H1 (cell line): ENCODE data around the gene MYH7B. TPM values are rescaled to one million over a fixed set of nuclear protein-coding genes. Genes with fewer than 3 reads are reported as not detected.
A peak's percentile ranks its signal among the peaks of the same experiment; 100 is the strongest.

Source experiments
- CTCF ChIA-PET: fragments of 300-600 bp; sonication (Branson Sonifier 250); formaldehyde crosslinking; loops from one replicate; lab custom pipeline; 2021; ENCODE audit not compliant: partially characterized antibody; lab: Charles Lee
- POLR2A ChIA-PET: fragments of 300-600 bp; sonication (Branson Sonifier 250); formaldehyde crosslinking; loops from one replicate; lab custom pipeline; 2021; ENCODE audit warnings: inconsistent platforms; ENCODE audit not compliant: partially characterized antibody; lab: Charles Lee
- DNase-seq, 2 experiments: peaks; one replicate each; pipeline versions ENCODE4 v3.0.0 to v3.0.0-alpha.2; 2010 to 2022; ENCODE audit warnings: low spot score in 2 of 2, low read depth in 1 of 2, mixed read lengths in 1 of 2
- FAIRE-seq: peaks from 2 replicates; lab custom pipeline; 2011; peaks lifted over from hg19 to GRCh38; lab: Jason Lieb, UNC
- H2AFZ ChIP-seq: 2 replicates; pipeline ENCODE4 v1.8.1; 2012; ENCODE audit warnings: low read length, inconsistent platforms
- H2AK5ac ChIP-seq: 2 replicates; pipeline ENCODE4 v1.6.1; 2013; ENCODE audit warnings: low read depth, low read length
- H2BK120ac ChIP-seq: replicated peaks from 2 replicates; pipeline ENCODE3; 2013; ENCODE audit warnings: low read depth, low read length, inconsistent platforms
- H2BK12ac ChIP-seq: 2 replicates; pipeline ENCODE4 v1.6.1; 2013; ENCODE audit warnings: low read depth, low read length
- H2BK15ac ChIP-seq: 2 replicates; pipeline ENCODE4 v1.6.1; 2013; ENCODE audit warnings: low read length
- H2BK20ac ChIP-seq: 2 replicates; pipeline ENCODE4 v1.6.1; 2013; ENCODE audit warnings: low read length
- H2BK5ac ChIP-seq: 2 replicates; pipeline ENCODE4 v1.6.1; 2013; ENCODE audit warnings: low read depth, low read length
- H3K14ac ChIP-seq: 2 replicates; pipeline ENCODE4 v1.6.1; 2013; ENCODE audit warnings: inconsistent platforms; ENCODE audit not compliant: insufficient read length
- H3K18ac ChIP-seq: 2 replicates; pipeline ENCODE4 v1.6.1; 2013; ENCODE audit warnings: low read length; ENCODE audit errors: extremely low read depth
- H3K23ac ChIP-seq: 2 replicates; pipeline ENCODE4 v1.6.1; 2013; ENCODE audit warnings: inconsistent platforms; ENCODE audit not compliant: insufficient read length
- H3K23me2 ChIP-seq: 2 replicates; pipeline ENCODE4 v1.6.1; 2013; ENCODE audit warnings: low read depth, low read length
- H3K27ac ChIP-seq: 2 replicates; pipeline ENCODE4 v1.6.1; 2011; ENCODE audit warnings: low read depth, low read length, inconsistent platforms
- H3K27me3 ChIP-seq, 4 experiments: replicated peaks in 1 of 4; 1 replicate in 1 of 4; 2 replicates in 3 of 4; pipeline versions ENCODE4 v1.6.1 to v1.8.1; 2011 to 2013; ENCODE audit warnings: low read length in 3 of 4, mild to moderate bottlenecking in 3 of 4, inconsistent platforms in 2 of 4, mixed read lengths in 2 of 4, moderate library complexity in 1 of 4; ENCODE audit not compliant: control insufficient read depth in 3 of 4, insufficient read depth in 3 of 4; ENCODE audit errors: extremely low read depth in 1 of 4
- H3K36me3 ChIP-seq, 4 experiments: 2 replicates each; pipeline versions ENCODE4 v1.6.1 to v1.8.1; 2011 to 2013; ENCODE audit warnings: mild to moderate bottlenecking in 4 of 4, low read length in 3 of 4, moderate library complexity in 2 of 4, control low read depth in 1 of 4, inconsistent platforms in 1 of 4; ENCODE audit not compliant: insufficient read depth in 4 of 4, control insufficient read depth in 2 of 4
- H3K4ac ChIP-seq: replicated peaks from 2 replicates; pipeline ENCODE3; 2013; ENCODE audit warnings: low read length, low read depth, mixed read lengths, inconsistent platforms; ENCODE audit not compliant: insufficient read length
- H3K4me1 ChIP-seq, 4 experiments: replicated peaks in 1 of 4; 1 replicate in 1 of 4; 2 replicates in 3 of 4; pipeline versions ENCODE4 v1.6.1 to v1.8.1; 2011 to 2013; ENCODE audit warnings: low read length in 3 of 4, inconsistent platforms in 2 of 4, mixed read lengths in 1 of 4; ENCODE audit not compliant: insufficient read depth in 4 of 4, control insufficient read depth in 3 of 4
- H3K4me2 ChIP-seq, 2 experiments: 2 replicates each; pipeline versions ENCODE4 v1.6.1 to v1.8.1; 2011 to 2013; ENCODE audit warnings: low read depth in 2 of 2, low read length in 2 of 2, control low read depth in 1 of 2, inconsistent platforms in 1 of 2, mild to moderate bottlenecking in 1 of 2; ENCODE audit not compliant: insufficient read depth in 1 of 2
- H3K4me3 ChIP-seq, 4 experiments: fragments of 200-600, 300-600 bp in 1 of 4; sonication (generic), shearing (Covaris generic), sonication (Bioruptor Twin) in 1 of 4; 2 replicates each; pipeline versions ENCODE4 v1.5.1 to v1.8.1; 2011 to 2016; ENCODE audit warnings: low read length in 4 of 4, low read depth in 3 of 4, control low read depth in 2 of 4, inconsistent platforms in 2 of 4, mild to moderate bottlenecking in 2 of 4, mixed read lengths in 1 of 4, moderate library complexity in 1 of 4; ENCODE audit not compliant: insufficient read depth in 2 of 4; ENCODE audit errors: extremely low read depth in 1 of 4
- H3K56ac ChIP-seq: replicated peaks from 2 replicates; pipeline ENCODE3; 2013; ENCODE audit warnings: low read depth, mild to moderate bottlenecking, mixed read lengths, low read length, inconsistent platforms; ENCODE audit not compliant: insufficient read length
- H3K79me1 ChIP-seq: 2 replicates; pipeline ENCODE4 v1.6.1; 2013; ENCODE audit warnings: low read depth, low read length, control low read depth
- H3K79me2 ChIP-seq, 2 experiments: 2 replicates each; pipeline versions ENCODE4 v1.6.1 to v1.8.1; 2012 to 2013; ENCODE audit warnings: low read length in 2 of 2, mild to moderate bottlenecking in 2 of 2, inconsistent platforms in 1 of 2; ENCODE audit not compliant: insufficient read depth in 2 of 2, control insufficient read depth in 1 of 2
- H3K9ac ChIP-seq, 4 experiments: replicated peaks in 1 of 4; 1 replicate in 1 of 4; 2 replicates in 3 of 4; pipeline versions ENCODE4 v1.6.1 to v1.8.1; 2011 to 2013; ENCODE audit warnings: low read depth in 3 of 4, low read length in 3 of 4, control low read depth in 2 of 4, mild to moderate bottlenecking in 2 of 4, moderate library complexity in 2 of 4, inconsistent platforms in 1 of 4; ENCODE audit errors: extremely low read depth in 1 of 4
- H3K9me3 ChIP-seq, 2 experiments: 2 replicates each; pipeline versions ENCODE4 v1.6.1 to v1.8.1; 2012 to 2013; ENCODE audit warnings: mild to moderate bottlenecking in 2 of 2, moderate library complexity in 2 of 2, control low read depth in 1 of 2, inconsistent platforms in 1 of 2, low read depth in 1 of 2, low read length in 1 of 2, mixed read lengths in 1 of 2; ENCODE audit not compliant: insufficient read depth in 2 of 2
- H4K20me1 ChIP-seq, 2 experiments: replicated peaks in 1 of 2; 2 replicates each; pipeline versions ENCODE3 to v1.8.1; 2011 to 2013; ENCODE audit warnings: inconsistent platforms in 2 of 2, low read length in 2 of 2, mild to moderate bottlenecking in 1 of 2; ENCODE audit not compliant: insufficient read depth in 2 of 2, control insufficient read depth in 1 of 2
- H4K5ac ChIP-seq: 2 replicates; pipeline ENCODE4 v1.6.1; 2013; ENCODE audit warnings: low read length, low read depth, mixed read lengths, inconsistent platforms; ENCODE audit not compliant: insufficient read length
- H4K8ac ChIP-seq: 2 replicates; pipeline ENCODE4 v1.8.0; 2013; ENCODE audit warnings: mild to moderate bottlenecking, moderate library complexity, low read length, inconsistent platforms; ENCODE audit not compliant: insufficient read depth; ENCODE audit errors: extremely low read depth
- H4K91ac ChIP-seq: replicated peaks from 2 replicates; pipeline ENCODE3; 2013; ENCODE audit warnings: low read length, mixed read lengths, inconsistent platforms; ENCODE audit not compliant: insufficient read length
- BRCA1 ChIP-seq: IDR thresholded peaks from 2 replicates; pipeline ENCODE4 v1.6.1; 2012; ENCODE audit warnings: low read depth, low read length, improper control_type of control experiment
- CBX5 ChIP-seq: fragments of 300-800, 300-1000 bp; sonication (generic); IDR thresholded peaks from 2 replicates; pipeline ENCODE4 v1.7.1; 2016; ENCODE audit warnings: antibody characterized with exemption, low read length, low read depth
- CEBPB ChIP-seq: IDR thresholded peaks from 2 replicates; pipeline ENCODE4 v1.6.1; 2012; ENCODE audit warnings: low read depth, low read length
- FOSL1 ChIP-seq: IDR thresholded peaks from 2 replicates; pipeline ENCODE4 v1.6.1; 2011; ENCODE audit warnings: mild to moderate bottlenecking, low read depth, low read length, moderate library complexity; ENCODE audit not compliant: insufficient read depth
- MAFK ChIP-seq: IDR thresholded peaks from 2 replicates; pipeline ENCODE4 v1.6.1; 2012; ENCODE audit warnings: low read depth, mild to moderate bottlenecking, improper control_type of control experiment, low read length
- MAX ChIP-seq: IDR thresholded peaks from 2 replicates; pipeline ENCODE4 v1.6.1; 2012; ENCODE audit warnings: inconsistent platforms
- RAD21 ChIP-seq, 2 experiments: IDR thresholded peaks in 1 of 2; conservative IDR thresholded peaks in 1 of 2; 2 replicates each; pipeline ENCODE4 v1.6.1; 2011; ENCODE audit warnings: low read depth in 2 of 2, low read length in 2 of 2, improper control_type of control experiment in 1 of 2, inconsistent platforms in 1 of 2, mild to moderate bottlenecking in 1 of 2, moderate library complexity in 1 of 2
- RFX5 ChIP-seq: IDR thresholded peaks from 2 replicates; pipeline ENCODE4 v1.6.1; 2011; ENCODE audit warnings: low read depth, low read length, improper control_type of control experiment, borderline replicate concordance
- RNF2 ChIP-seq: fragments of 200-900, 300-1000 bp; sonication (generic); IDR thresholded peaks from 2 replicates; pipeline ENCODE4 v1.7.1; 2016; ENCODE audit warnings: borderline replicate concordance, low read depth, mild to moderate bottlenecking, antibody characterized with exemption, low read length; ENCODE audit not compliant: poor library complexity, severe bottlenecking; ENCODE audit errors: missing control alignments
- USF2 ChIP-seq: IDR thresholded peaks from 2 replicates; pipeline ENCODE4 v1.6.1; 2011; ENCODE audit warnings: low read length, improper control_type of control experiment
- ZNF274 ChIP-seq: IDR thresholded peaks from 2 replicates; pipeline ENCODE4 v1.7.0; 2012; ENCODE audit warnings: low read length, borderline replicate concordance; ENCODE audit errors: extremely low read depth
- WGBS, 2 experiments: shearing (Covaris generic) in 1 of 2; methylation state at CpG; one replicate each; pipeline versions ENCODE4 v1.1.6 to v1.1.7; 2013 to 2015; ENCODE audit warnings: low lambda C conversion rate in 2 of 2, mixed read lengths in 2 of 2, inconsistent platforms in 1 of 2, low coverage in 1 of 2, missing lambda C conversion rate in 1 of 2; ENCODE audit not compliant: insufficient replicate concordance in 2 of 2, insufficient coverage in 1 of 2, insufficient read length in 1 of 2; ENCODE audit errors: extremely low coverage in 1 of 2, missing lambda C conversion rate in 1 of 2; 5-methylcytosine and 5-hydroxymethylcytosine counted together
- polyA plus RNA-seq, 7 experiments: library from polyadenylated mRNA; depleted of rRNA in 3 of 7; stranded (reverse) in 5 of 7; unstranded in 2 of 7; fragments of >200 nt in 5 of 7; fragments of 200-250 nt in 2 of 7; gene quantifications; 1 replicate in 5 of 7; 2 replicates in 1 of 7; 4 replicates in 1 of 7; pipeline versions ENCODE4 v1.2.1 to v1.2.3, GENCODE V29; 2011 to 2013; ENCODE audit warnings: missing spikeins in 2 of 7, mixed read lengths in 2 of 7
- total RNA-seq: library from RNA; stranded (reverse); fragmentation: NEBNext Ultra II Directional; extraction: Animal tissue kit (Norgen Biotek cat#: 25700); gene quantifications from 2 replicates; pipeline ENCODE4 v1.2.1, GENCODE V29; 2021

MYH7B gene
- total and polyA plus RNA-seq, 2 of the 8 experiments (the other 6 are each of a cell fraction or from before 2014, with no cell fraction given) = 0.15 to 0.30 TPM

- H3K9ac ChIP-seq = no peak overlapping the region
- H3K18ac ChIP-seq = no peak overlapping the region
- no peak overlapping the region for H4K91ac ChIP-seq
- no peak overlapping the region for H3K56ac ChIP-seq
- no peak overlapping the region for H2BK15ac ChIP-seq
- no peaks in the 10 kb centered on the region for H3K27me3 ChIP-seq
- FAIRE-seq (no peak), DNase-seq (no peak)
- WGBS, 2 experiments = 89% methylated on average over 19 of the region's 39 CpGs; no CpG with 5 or more reads in 1 of the 2 experiments
- H3K79me2 ChIP-seq = no peaks in the 10 kb centered on the region
- no peak overlapping the region for H2BK20ac ChIP-seq
- H2AK5ac ChIP-seq = no peak overlapping the region
- H4K8ac ChIP-seq = no peak overlapping the region
- no peaks in the 10 kb centered on the region for H3K9me3 ChIP-seq
- H4K5ac ChIP-seq = no peak overlapping the region
- no peak overlapping the region for H3K14ac ChIP-seq
- H3K4ac ChIP-seq = no peak overlapping the region
- no peak overlapping the region for H3K27ac ChIP-seq
- H2BK5ac ChIP-seq = 0 out of 2 replicates have a peak overlapping the region, but pooled peaks have one; percentile 35
- H2AFZ ChIP-seq = no peak overlapping the region
- no peak overlapping the region for H2BK12ac ChIP-seq
- no peak overlapping the region for H3K4me2 ChIP-seq
- no peak overlapping the region for H3K23ac ChIP-seq
- no peaks in the 10 kb centered on the region for H3K79me1 ChIP-seq
- H2BK120ac ChIP-seq = no peak overlapping the region
- no peaks in the 10 kb centered on the region; the same call in 1 of the 2 replicates for H3K23me2 ChIP-seq
- no peak overlapping the region for H3K4me3 ChIP-seq
- CTCF ChIA-PET = interaction anchor here (1.4 to 4.7 kb wide), 5 partner anchors 13 to 122 kb away, joined by 4 to 64 read pairs (median 16); partner anchors contain the start of genes ACSS2 and GGT7
- H3K4me1 ChIP-seq = peaks cover 0 to 2% (median 0%) of the 10 kb centered on the region in 4 experiments; a peak in 1 of 7 replicates
- POLR2A ChIA-PET = interaction anchor here (1.1 to 1.4 kb wide), 3 partner anchors 9 to 10 kb away, joined by 3 read pairs; no protein-coding TSS in a partner anchor
- peaks cover 2 to 16% (median 11%) of the 10 kb centered on the region in 4 experiments; a peak in 5 of 8 replicates for H3K36me3 ChIP-seq
- peaks cover 3 to 9% of the 10 kb centered on the region in 2 experiments for H4K20me1 ChIP-seq
- TF ChIP-seq RNF2 (no peak), CEBPB (no peak), ZNF274 (no peak), RAD21 (IDR thresholded peaks at IDR 0.05 in 1 of 2, conservative IDR thresholded peaks at IDR 0.05 in 1 of 2; ENCODE audit: low read depth in 2 of 2, low read length in 2 of 2) (no peak), USF2 (no peak), CBX5 (no peak), MAX (peak; percentile 66), BRCA1 (no peak), RFX5 (no peak), FOSL1 (no peak), MAFK (no peak)
Measured at GRCh38 chr20:34997131-34997561, 41.5 kb downstream of the MYH7B start.
